G401 (cell line): ENCODE measurements around the gene CDNF. TPM values are rescaled to one million over a fixed set of nuclear protein-coding genes. Genes with fewer than 3 reads are reported as not detected.

Experiments
- total RNA-seq: library from RNA; depleted of rRNA; stranded (reverse); fragments of >200 nt; shearing (Covaris generic); gene quantifications from 2 replicates; pipeline ENCODE4 v1.2.3, GENCODE V29; 2014; rRNA removed

Gene CDNF
- total RNA-seq, 1 experiment from 2014 or later: 0.27 TPM

Other genes with a start within 250 kb of the CDNF start
- gene FAM107B, start 63.1 kb downstream of the CDNF start, total RNA-seq: 39.1 and 44.6 TPM in 2 replicates
- 52.3 and 63.7 TPM in 2 replicates for gene HSPA14, start 269 bp upstream of the CDNF start, total RNA-seq
- gene MSANTD7, start 269 bp upstream of the CDNF start, total RNA-seq: 29.2 and 34.5 TPM in 2 replicates
- 31.0 and 44.0 TPM in 2 replicates for gene SUV39H2, start 40.8 kb upstream of the CDNF start, total RNA-seq
- gene DCLRE1C, start 116.1 kb upstream of the CDNF start, total RNA-seq: 6.6 and 10.8 TPM in 2 replicates
- gene MEIG1, start 121.4 kb upstream of the CDNF start, total RNA-seq: not detected in 2 replicates
- not detected in 2 replicates for gene OLAH, start 205.9 kb upstream of the CDNF start, total RNA-seq